HG03575 (cell line): ENCODE data around the gene LARP1.
"Not testable (repeated sequence)": the region's sequence is repeated elsewhere in the genome, so short reads cannot be mapped to it uniquely, and the experiment has no call there.

ENCODE experiments used
- ATAC-seq: cut with Tn5 transposase; IDR thresholded peaks from one replicate; pipeline ENCODE4 v1.9.1; 2021; ENCODE audit not compliant: unreplicated experiment, insufficient number of reproducible peaks, low FRiP score; ENCODE audit errors: extremely low read depth

LARP1 gene

GRCh38 chr5:154815025-154815424 lies 59.8 kb downstream of the LARP1 start:
- ATAC-seq, result no peak

- ATAC-seq, result no peak
Observed at GRCh38 chr5:154815684-154816247, 60.6 kb downstream of the LARP1 start.

- ATAC-seq, result no peak
Observed at GRCh38 chr5:154816891-154817492, 61.8 kb downstream of the LARP1 start.

- ATAC-seq, result no peak
Observed at GRCh38 chr5:154817815-154818214, 62.6 kb downstream of the LARP1 start.

GRCh38 chr5:154818471-154819116 lies 63.4 kb downstream of the LARP1 start:
- no peak for ATAC-seq

GRCh38 chr5:154819546-154819945 lies 64.4 kb downstream of the LARP1 start:
- ATAC-seq, result no peak

GRCh38 chr5:154820383-154820782 lies 65.2 kb downstream of the LARP1 start:
- ATAC-seq, result no peak

GRCh38 chr5:154822896-154823295 lies 67.7 kb downstream of the LARP1 start:
- not testable (repeated sequence) for ATAC-seq

- no peak for ATAC-seq
Observed at GRCh38 chr5:154823605-154824004, 68.4 kb downstream of the LARP1 start.

- no peak for ATAC-seq
Observed at GRCh38 chr5:154824070-154824469, 68.9 kb downstream of the LARP1 start.

GRCh38 chr5:154829181-154829588 lies 74.0 kb downstream of the LARP1 start:
- ATAC-seq, result no peak

- ATAC-seq, result no peak
Observed at GRCh38 chr5:154829589-154830218, 74.5 kb downstream of the LARP1 start.

GRCh38 chr5:154830219-154830595 lies 75.0 kb downstream of the LARP1 start:
- ATAC-seq, result no peak

- ATAC-seq, result no peak
Observed at GRCh38 chr5:154830596-154830995, 75.4 kb downstream of the LARP1 start.

GRCh38 chr5:154831451-154831850 lies 76.3 kb downstream of the LARP1 start:
- ATAC-seq, result no peak

- not testable (repeated sequence) for ATAC-seq
Observed at GRCh38 chr5:154832804-154833203, 77.6 kb downstream of the LARP1 start.

GRCh38 chr5:154834053-154834452 lies 78.9 kb downstream of the LARP1 start:
- no peak for ATAC-seq

- ATAC-seq, result not testable (repeated sequence)
Observed at GRCh38 chr5:154835701-154836052, 80.5 kb downstream of the LARP1 start.

- no peak for ATAC-seq
Observed at GRCh38 chr5:154836225-154836624, 81.0 kb downstream of the LARP1 start.
